Measurements from ENCODE around the gene MEF2C. TPM values are rescaled to one million over a fixed set of nuclear protein-coding genes. Genes with fewer than 3 reads are reported as not detected.

The MEF2C gene
- total RNA-seq, 2 donors from 2014 or later = 0.64 to 0.86 TPM

- peaks cover 10% of the 10 kb centered on the region for H3K27me3 Mint-ChIP-seq (ENCODE audit: insufficient read depth)
- WGBS, 2 experiments (ENCODE audit: insufficient coverage in 1 of 2, insufficient read length in 1 of 2) = 88 to 92% methylated on average over 2 of the region's 2 CpGs
- no peaks in the 10 kb centered on the region for H3K9me3 ChIP-seq (ENCODE audit: control insufficient read depth, low read length)
These were observed 6.3 kb downstream of the MEF2C start for GRCh38 chr5:88876714-88877113.

GRCh38 chr5:88875341-88876234, 7.4 kb downstream of the MEF2C start:
- no peaks in the 10 kb centered on the region for H3K9me3 ChIP-seq (ENCODE audit: control insufficient read depth, low read length)
- H3K27ac ChIP-seq (ENCODE audit: low read depth, low read length) = no peak overlapping the region
- Mint-ChIP-seq H3K9me3 (no peaks in the 10 kb centered on the region), H3K36me3 (ENCODE audit: low read depth) (no peaks in the 10 kb centered on the region), H3K27me3 (ENCODE audit: insufficient read depth) (peaks cover 2% of the 10 kb centered on the region), H3K27ac (no peak overlapping the region), H3K4me3 (no peak overlapping the region), H3K4me1 (peaks cover 7% of the 10 kb centered on the region)
- H3K27me3 ChIP-seq (ENCODE audit: control insufficient read depth, insufficient read depth, low read length, poor library complexity, severe bottlenecking) = no peaks in the 10 kb centered on the region
- H3K36me3 ChIP-seq (ENCODE audit: control insufficient read depth, insufficient read depth, low read length) = no peaks in the 10 kb centered on the region
- DNase-seq = no peak
- TF ChIP-seq CTCF (conservative IDR thresholded peaks at IDR 0.05) = no peak
- no peaks in the 10 kb centered on the region for H3K4me1 ChIP-seq (ENCODE audit: control insufficient read depth, insufficient read depth, low read length)
- 88% methylated on average over 3 of the region's 5 CpGs; no CpG with 5 or more reads in 1 of the 2 experiments for WGBS, 2 experiments (ENCODE audit: insufficient coverage in 1 of 2, insufficient read length in 1 of 2)
- no peak overlapping the region for H3K4me3 ChIP-seq (ENCODE audit: low read length)
- H3K9ac ChIP-seq (ENCODE audit: extremely low read depth, low read length, poor library complexity, severe bottlenecking) = no peak overlapping the region

More at GRCh38 chr5:88876714-88877113, 6.3 kb downstream of the MEF2C start:
- Mint-ChIP-seq H3K4me3 (no peak overlapping the region), H3K27ac (no peak overlapping the region), H3K4me1 (peaks cover 7% of the 10 kb centered on the region), H3K9me3 (no peaks in the 10 kb centered on the region), H3K36me3 (ENCODE audit: low read depth) (no peaks in the 10 kb centered on the region)
- DNase-seq = no peak
- Histone ChIP-seq H3K27me3 (ENCODE audit: control insufficient read depth, insufficient read depth, low read length, poor library complexity, severe bottlenecking) (peaks cover 8% of the 10 kb centered on the region), H3K9ac (ENCODE audit: extremely low read depth, low read length, poor library complexity, severe bottlenecking) (no peak overlapping the region), H3K4me1 (ENCODE audit: control insufficient read depth, insufficient read depth, low read length) (no peaks in the 10 kb centered on the region), H3K27ac (ENCODE audit: low read depth, low read length) (no peak overlapping the region), H3K36me3 (ENCODE audit: control insufficient read depth, insufficient read depth, low read length) (no peaks in the 10 kb centered on the region), H3K4me3 (ENCODE audit: low read length) (no peak overlapping the region)
- TF ChIP-seq CTCF (conservative IDR thresholded peaks at IDR 0.05) = no peak

GRCh38 chr5:88873447-88873846, 9.5 kb downstream of the MEF2C start:
- DNase-seq = no peak
- H3K4me3 Mint-ChIP-seq = no peak overlapping the region
- H3K4me1 ChIP-seq (ENCODE audit: control insufficient read depth, insufficient read depth, low read length) = no peaks in the 10 kb centered on the region
- no peaks in the 10 kb centered on the region for H3K9me3 Mint-ChIP-seq
- H3K4me3 ChIP-seq (ENCODE audit: low read length) = no peak overlapping the region
- H3K27me3 ChIP-seq (ENCODE audit: control insufficient read depth, insufficient read depth, low read length, poor library complexity, severe bottlenecking) = no peaks in the 10 kb centered on the region
- H3K36me3 Mint-ChIP-seq (ENCODE audit: low read depth) = no peaks in the 10 kb centered on the region
- no peak overlapping the region for H3K27ac Mint-ChIP-seq
- no peak overlapping the region for H3K9ac ChIP-seq (ENCODE audit: extremely low read depth, low read length, poor library complexity, severe bottlenecking)
- no peaks in the 10 kb centered on the region for H3K36me3 ChIP-seq (ENCODE audit: control insufficient read depth, insufficient read depth, low read length)
- H3K9me3 ChIP-seq (ENCODE audit: control insufficient read depth, low read length) = no peaks in the 10 kb centered on the region
- H3K4me1 Mint-ChIP-seq = peaks cover 7% of the 10 kb centered on the region
- H3K27me3 Mint-ChIP-seq (ENCODE audit: insufficient read depth) = no peaks in the 10 kb centered on the region
- no peak for TF ChIP-seq CTCF (conservative IDR thresholded peaks at IDR 0.05)
- no peak overlapping the region for H3K27ac ChIP-seq (ENCODE audit: low read depth, low read length)
- 90 to 94% methylated on average over 3 to 5 of the region's 6 CpGs for WGBS, 2 experiments (ENCODE audit: insufficient coverage in 1 of 2, insufficient read length in 1 of 2)
